Spleen (tissue), 11 donors: ENCODE data around the gene ADRA2A. TPM values are rescaled to one million over a fixed set of nuclear protein-coding genes. Genes with fewer than 3 reads are reported as not detected.

Source experiments
- DNase-seq: peaks from one replicate; pipeline ENCODE4 v3.0.0-alpha.2; 2020
- H3K27ac ChIP-seq, 8 donors: fragments of 200-600 bp; sonication (generic) in 7 of 8; 1 replicate in 4 of 8; 2 replicates in 4 of 8; pipeline versions ENCODE4 v1.5.0 to v1.8.0; 2016 to 2021; ENCODE audit warnings: inconsistent platforms in 4 of 8, mild to moderate bottlenecking in 4 of 8, moderate library complexity in 1 of 8
- H3K27me3 ChIP-seq, 7 donors: fragments of 200-600 bp; sonication (generic) in 6 of 7; replicated peaks in 1 of 7; 1 replicate in 4 of 7; 2 replicates in 3 of 7; pipeline versions ENCODE4 v1.5.0 to v1.8.0; 2016 to 2021; ENCODE audit warnings: inconsistent platforms in 3 of 7, mild to moderate bottlenecking in 1 of 7
- H3K36me3 ChIP-seq, 6 donors: fragments of 200-600 bp; sonication (generic) in 5 of 6; 1 replicate in 4 of 6; 2 replicates in 2 of 6; pipeline versions ENCODE4 v1.5.0 to v1.8.0; 2016 to 2021; ENCODE audit warnings: inconsistent platforms in 2 of 6
- H3K4me1 ChIP-seq, 6 donors: fragments of 200-600 bp; sonication (generic) in 5 of 6; 1 replicate in 3 of 6; 2 replicates in 3 of 6; pipeline versions ENCODE4 v1.5.0 to v1.8.0; 2016 to 2021; ENCODE audit warnings: inconsistent platforms in 3 of 6
- H3K4me3 ChIP-seq, 8 donors: fragments of 200-600 bp; sonication (generic) in 7 of 8; 1 replicate in 4 of 8; 2 replicates in 4 of 8; pipeline versions ENCODE4 v1.5.0 to v1.8.0; 2016 to 2021; ENCODE audit warnings: inconsistent platforms in 4 of 8, mild to moderate bottlenecking in 4 of 8, moderate library complexity in 2 of 8
- H3K9me3 ChIP-seq, 8 donors: fragments of 200-600 bp; sonication (generic) in 7 of 8; 1 replicate in 4 of 8; 2 replicates in 4 of 8; pipeline versions ENCODE4 v1.5.0 to v1.8.0; 2016 to 2021; ENCODE audit warnings: inconsistent platforms in 4 of 8
- POLR2A ChIP-seq, 3 donors: fragments of 450-650 bp; IDR thresholded peaks; one replicate each; pipeline ENCODE4 v1.5.1; 2017; ENCODE audit warnings: antibody characterized with exemption in 3 of 3, mild to moderate bottlenecking in 1 of 3
- POLR2AphosphoS5 ChIP-seq, 3 donors: sonication (generic); formaldehyde crosslinking; IDR thresholded peaks; one replicate each; pipeline ENCODE4 v1.5.1; 2017; ENCODE audit warnings: antibody characterized with exemption in 3 of 3
- WGBS, 5 donors: extraction: QIAGEN DNeasy Blood & Tissue Kit in 3 of 5; methylation state at CpG; one replicate each; pipeline versions ENCODE4 v1.1.5 to v1.1.7; 2013 to 2018; 5-methylcytosine and 5-hydroxymethylcytosine counted together
- intact Hi-C: fragments of 100-400 bp; cut with DNase I; formaldehyde crosslinking; loops from one replicate; pipeline ENCODE4 v1.15.0; 2023; ENCODE audit warnings: low total_unique reads
- polyA plus RNA-seq, 3 donors: library from polyadenylated mRNA; stranded (reverse); fragments of 200-250 nt; gene quantifications; one replicate each; pipeline ENCODE4 v1.2.1, GENCODE V29; 2013
- total RNA-seq, 7 donors: library from RNA; depleted of rRNA in 3 of 7; stranded (reverse); fragments of >200 nt in 3 of 7; fragmentation: NEBNext Ultra II Directional in 4 of 7; extraction: Animal tissue kit (Norgen Biotek cat#: 25700) in 4 of 7; gene quantifications; one replicate each; pipeline versions ENCODE4 v1.1.0 to v1.2.1, GENCODE V29; 2016 to 2021
- TF ChIP-seq, protein P1 (sequence below), 11 experiments: fragments of 200-600 bp in 7 of 11; fragments of 450-650 bp in 4 of 11; sonication (generic) in 4 of 11; IDR thresholded peaks in 8 of 11; conservative IDR thresholded peaks in 3 of 11; 1 replicate in 7 of 11; 2 replicates in 4 of 11; pipeline versions ENCODE4 v1.4.0 to v1.8.0; 2016 to 2021; ENCODE audit warnings: antibody characterized with exemption in 11 of 11, inconsistent platforms in 4 of 11, mild to moderate bottlenecking in 1 of 11
- donor health status: healthy with polysubstance abuse.
- donor health status: DM: no; HTN: no; CAD: no; lungs with moderate emphysema.
- donor health status: DM: no; HTN: no; CAD: no.
- donor health status: Bipolar disorder and iron deficiency.
- donor health status: healthy.
- donor health status: DM: no; HTN: no; CAD: no.
- donor health status: DM: yes; HTN: yes; CAD: no.

ADRA2A gene
- total and polyA plus RNA-seq, 10 donors: 0.35 to 48.1 (median 11.0) TPM

DNA sequence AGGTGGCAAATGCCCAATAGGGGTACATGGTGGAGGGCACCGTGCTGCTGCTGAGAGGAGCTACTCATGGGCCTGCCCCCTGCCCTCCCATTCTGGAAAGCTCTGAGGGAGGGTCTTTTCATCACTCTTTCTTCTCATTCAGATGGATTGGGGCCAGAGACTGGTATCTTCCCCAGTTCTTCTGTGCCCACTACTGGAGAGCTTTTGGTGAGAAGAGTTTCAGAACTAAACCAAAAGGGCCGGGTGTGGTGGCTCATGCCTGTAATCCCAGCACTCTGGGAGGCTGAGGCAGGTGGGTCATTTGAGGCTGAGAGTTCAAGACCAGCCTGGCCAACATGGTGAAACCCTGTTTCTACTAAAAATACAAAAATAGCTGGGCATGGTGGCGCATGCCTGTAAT, 12.5 kb downstream of the ADRA2A start:
- intact Hi-C loops: no loop called here
- Histone ChIP-seq H3K9me3 (no peaks in the 10 kb centered on the region), H3K27me3 (peaks cover 0 to 5% (median 0%) of the 10 kb centered on the region in 7 donors), H3K4me3 (no peak overlapping the region), H3K27ac (no peak overlapping the region), H3K36me3 (no peaks in the 10 kb centered on the region), H3K4me1 (no peaks in the 10 kb centered on the region)
- no peak for DNase-seq
- no peak for TF ChIP-seq POLR2A (IDR thresholded peaks at IDR 0.05)
- TF ChIP-seq, protein P1, sequence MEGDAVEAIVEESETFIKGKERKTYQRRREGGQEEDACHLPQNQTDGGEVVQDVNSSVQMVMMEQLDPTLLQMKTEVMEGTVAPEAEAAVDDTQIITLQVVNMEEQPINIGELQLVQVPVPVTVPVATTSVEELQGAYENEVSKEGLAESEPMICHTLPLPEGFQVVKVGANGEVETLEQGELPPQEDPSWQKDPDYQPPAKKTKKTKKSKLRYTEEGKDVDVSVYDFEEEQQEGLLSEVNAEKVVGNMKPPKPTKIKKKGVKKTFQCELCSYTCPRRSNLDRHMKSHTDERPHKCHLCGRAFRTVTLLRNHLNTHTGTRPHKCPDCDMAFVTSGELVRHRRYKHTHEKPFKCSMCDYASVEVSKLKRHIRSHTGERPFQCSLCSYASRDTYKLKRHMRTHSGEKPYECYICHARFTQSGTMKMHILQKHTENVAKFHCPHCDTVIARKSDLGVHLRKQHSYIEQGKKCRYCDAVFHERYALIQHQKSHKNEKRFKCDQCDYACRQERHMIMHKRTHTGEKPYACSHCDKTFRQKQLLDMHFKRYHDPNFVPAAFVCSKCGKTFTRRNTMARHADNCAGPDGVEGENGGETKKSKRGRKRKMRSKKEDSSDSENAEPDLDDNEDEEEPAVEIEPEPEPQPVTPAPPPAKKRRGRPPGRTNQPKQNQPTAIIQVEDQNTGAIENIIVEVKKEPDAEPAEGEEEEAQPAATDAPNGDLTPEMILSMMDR (IDR thresholded peaks at IDR 0.05 in 8 of 11, conservative IDR thresholded peaks at IDR 0.05 in 3 of 11): no peak
- WGBS, 5 donors: 85 to 94% (median 91%) methylated on average over 3 of the region's 3 CpGs

DNA sequence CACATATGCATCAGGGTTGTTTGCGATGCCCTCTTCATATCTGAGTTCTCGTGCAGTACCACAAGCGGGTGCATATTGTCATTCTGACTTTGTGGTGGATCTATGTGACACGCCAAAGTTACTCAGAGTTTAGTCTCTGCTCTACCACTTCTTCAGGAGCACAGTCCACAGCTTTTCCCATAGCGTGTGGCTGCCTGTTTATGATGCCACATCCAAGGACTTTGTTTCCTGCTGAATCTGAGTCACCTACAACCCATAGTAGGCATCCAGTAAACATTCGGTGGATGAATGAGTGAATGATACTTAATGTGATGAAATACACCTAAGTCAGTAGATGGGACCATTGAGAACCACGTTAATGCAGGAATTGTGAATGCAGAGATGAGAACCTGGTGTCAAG, 15.0 kb downstream of the ADRA2A start:
- Histone ChIP-seq H3K9me3 (no peaks in the 10 kb centered on the region), H3K4me3 (no peak overlapping the region), H3K27me3 (peaks cover 0 to 11% (median 0%) of the 10 kb centered on the region in 7 donors), H3K27ac (no peak overlapping the region), H3K4me1 (no peaks in the 10 kb centered on the region), H3K36me3 (no peaks in the 10 kb centered on the region)
- DNase-seq: no peak
- TF ChIP-seq, protein P1 (IDR thresholded peaks at IDR 0.05 in 8 of 11, conservative IDR thresholded peaks at IDR 0.05 in 3 of 11): no peak
- TF ChIP-seq POLR2A (IDR thresholded peaks at IDR 0.05) (no peak), POLR2AphosphoS5 (IDR thresholded peaks at IDR 0.05) (no peak)
- intact Hi-C loops: no loop called here
- 74 to 92% (median 86%) methylated on average over 7 of the region's 7 CpGs for WGBS, 5 donors

DNA sequence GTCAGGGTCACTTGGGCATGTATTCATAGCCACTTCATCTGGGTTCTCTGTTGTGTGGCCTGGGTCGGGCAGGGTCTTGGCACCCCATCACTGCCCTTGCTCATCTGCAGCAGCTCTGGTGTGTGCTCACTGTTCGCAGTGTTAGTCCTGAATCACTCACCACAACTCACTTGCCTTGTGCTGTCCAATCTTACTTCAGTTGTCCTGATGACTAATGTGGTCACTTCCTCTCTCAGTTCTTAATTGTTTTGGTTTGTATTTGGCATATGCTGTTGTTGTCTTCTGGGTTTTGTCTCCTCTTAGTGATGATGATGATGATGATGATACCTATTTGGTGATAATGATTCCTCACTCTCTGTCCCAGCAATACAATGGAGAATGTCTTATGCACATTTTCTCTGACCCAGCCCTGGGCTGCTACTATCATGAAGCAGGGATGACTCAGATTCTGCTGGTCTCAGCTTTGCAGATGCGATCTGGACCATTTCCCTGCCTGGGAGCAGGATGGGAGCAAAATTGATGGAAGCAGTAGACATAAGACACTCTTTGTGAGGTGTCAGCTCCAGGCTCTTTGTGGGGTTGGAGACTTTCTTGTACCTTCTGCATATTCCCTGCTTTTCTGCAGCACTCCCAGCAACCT, 17.0 kb downstream of the ADRA2A start:
- Histone ChIP-seq H3K27me3 (peaks cover 0 to 18% (median 0%) of the 10 kb centered on the region in 7 donors), H3K4me3 (no peak overlapping the region), H3K27ac (no peak overlapping the region), H3K4me1 (no peaks in the 10 kb centered on the region), H3K9me3 (no peaks in the 10 kb centered on the region), H3K36me3 (no peaks in the 10 kb centered on the region)
- intact Hi-C loops: no loop called here
- 66 to 90% (median 80%) methylated on average over 3 of the region's 3 CpGs for WGBS, 5 donors
- TF ChIP-seq, protein P1 (IDR thresholded peaks at IDR 0.05 in 8 of 11, conservative IDR thresholded peaks at IDR 0.05 in 3 of 11): no peak
- no peak for TF ChIP-seq POLR2A (IDR thresholded peaks at IDR 0.05)
- no peak for TF ChIP-seq POLR2AphosphoS5 (IDR thresholded peaks at IDR 0.05)
- no peak for DNase-seq

DNA sequence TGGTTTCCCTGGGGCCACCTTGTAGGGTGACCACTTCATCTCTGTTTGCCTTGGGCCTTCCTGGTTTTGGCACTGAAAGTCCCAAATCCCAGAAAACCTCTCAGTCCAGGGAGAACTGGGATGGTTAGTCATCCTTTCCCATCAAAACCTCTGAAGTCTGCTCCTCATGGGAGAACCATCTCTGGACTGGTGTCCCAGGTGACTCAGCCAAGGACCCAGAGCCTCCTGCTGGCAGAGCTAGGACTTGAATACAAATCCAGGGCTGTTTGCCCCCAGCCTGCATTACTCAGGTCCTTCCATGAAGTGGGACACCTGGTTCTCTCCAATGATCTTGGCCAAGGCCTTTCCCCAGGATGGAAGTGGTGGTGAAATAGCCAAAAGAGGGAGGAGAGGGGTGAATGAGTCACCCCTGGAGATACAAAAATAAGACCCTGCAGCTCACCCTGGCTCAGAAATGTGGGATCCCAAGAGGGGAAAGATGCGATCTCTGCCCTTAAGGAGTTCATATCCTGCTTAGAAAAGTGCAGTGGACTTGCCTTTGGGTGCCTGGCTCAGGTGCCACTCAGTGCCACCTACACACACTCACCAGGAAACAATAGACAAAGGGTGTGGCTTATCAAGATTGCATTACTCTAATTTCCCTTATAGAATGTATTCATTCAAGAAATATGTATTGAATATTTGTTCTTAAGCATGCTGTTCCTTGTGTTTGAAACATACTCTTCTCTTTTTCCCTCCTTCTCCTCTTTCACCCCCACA, 22.0 kb downstream of the ADRA2A start:
- WGBS, 5 donors: 69 to 92% (median 84%) methylated on average over 1 of the region's 1 CpG
- no peak for DNase-seq
- intact Hi-C loops: no loop called here
- Histone ChIP-seq H3K27ac (no peak overlapping the region), H3K4me1 (no peaks in the 10 kb centered on the region), H3K4me3 (no peak overlapping the region), H3K36me3 (no peaks in the 10 kb centered on the region), H3K27me3 (peaks cover 0 to 14% (median 0%) of the 10 kb centered on the region in 7 donors), H3K9me3 (no peaks in the 10 kb centered on the region)
- TF ChIP-seq, protein P1 (IDR thresholded peaks at IDR 0.05 in 8 of 11, conservative IDR thresholded peaks at IDR 0.05 in 3 of 11): no peak
- no peak for TF ChIP-seq POLR2A (IDR thresholded peaks at IDR 0.05)
- no peak for TF ChIP-seq POLR2AphosphoS5 (IDR thresholded peaks at IDR 0.05)
